H1 (cell line): ENCODE results near the gene GOLIM4. TPM values are rescaled to one million over a fixed set of nuclear protein-coding genes. Genes with fewer than 3 reads are reported as not detected.

Source experiments
- CHD7 ChIP-seq: fragments of 300-600 bp; sonication (generic); IDR thresholded peaks from 2 replicates; pipeline ENCODE4 v1.7.1; 2012; ENCODE audit warnings: low read length, moderate library complexity, mild to moderate bottlenecking, inconsistent platforms; ENCODE audit not compliant: insufficient replicate concordance
- polyA plus RNA-seq, 7 experiments: library from polyadenylated mRNA; depleted of rRNA in 3 of 7; stranded (reverse) in 5 of 7; unstranded in 2 of 7; fragments of >200 nt in 5 of 7; fragments of 200-250 nt in 2 of 7; gene quantifications; 1 replicate in 5 of 7; 2 replicates in 1 of 7; 4 replicates in 1 of 7; pipeline versions ENCODE4 v1.2.1 to v1.2.3, GENCODE V29; 2011 to 2013; ENCODE audit warnings: missing spikeins in 2 of 7, mixed read lengths in 2 of 7
- total RNA-seq: library from RNA; stranded (reverse); fragmentation: NEBNext Ultra II Directional; extraction: Animal tissue kit (Norgen Biotek cat#: 25700); gene quantifications from 2 replicates; pipeline ENCODE4 v1.2.1, GENCODE V29; 2021

The GOLIM4 gene
- total and polyA plus RNA-seq, 2 of the 8 experiments (the other 6 are each of a cell fraction or from before 2014, with no cell fraction given): 5.6 to 29.7 TPM

- TF ChIP-seq CHD7: no peak
Observed at GRCh38 chr3:168047190-168047795, 48.4 kb downstream of the GOLIM4 start (continued).
